ENCODE results near the gene OGFR.
A peak's percentile ranks its signal among the peaks of the same experiment; 100 is the strongest.

OGFR gene

DNA sequence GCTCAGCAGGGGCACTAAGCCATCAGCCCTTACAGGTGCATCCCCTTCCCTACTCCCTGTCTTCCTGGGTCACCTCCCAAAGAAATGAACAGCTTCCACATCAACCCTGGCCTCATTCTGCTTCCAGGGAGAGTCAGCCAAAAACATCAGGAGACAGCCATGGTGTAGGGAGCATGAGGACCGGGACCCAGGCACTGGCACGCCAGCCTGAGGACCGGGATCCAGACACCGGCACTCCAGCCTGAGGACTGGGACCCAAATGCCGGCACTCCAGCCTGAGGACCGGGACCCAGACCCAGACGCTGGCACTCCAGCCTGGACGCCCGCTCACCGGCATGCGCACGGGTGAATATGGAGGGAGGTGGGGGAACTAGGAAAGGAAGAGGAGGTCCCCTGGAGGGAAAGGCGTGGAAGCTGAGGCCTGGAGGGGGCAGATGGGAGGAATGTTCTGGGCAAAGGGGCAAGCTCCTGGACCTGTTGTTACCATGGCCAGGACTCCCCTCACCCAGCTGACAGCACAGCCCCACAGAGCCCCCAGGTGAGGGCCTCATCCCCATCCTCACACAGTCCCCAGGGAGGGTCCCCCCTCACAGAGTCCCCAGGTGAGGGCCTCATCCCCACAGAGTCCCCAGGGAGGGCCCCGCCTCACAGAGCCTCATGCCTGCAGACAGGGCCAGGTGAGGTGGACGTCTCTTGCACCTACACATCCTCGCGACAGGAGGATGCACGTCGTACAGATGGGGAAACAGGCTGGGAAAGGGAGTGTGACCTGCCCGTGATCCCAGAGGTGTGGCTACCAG lies 34.3 kb upstream of the OGFR start:
- DNase-seq, result no peak

GRCh38 chr20:62770916-62771315 lies 33.7 kb upstream of the OGFR start:
- no peak for DNase-seq

- DNase-seq, result no peak
Observed at GRCh38 chr20:62771396-62772102, 33.1 kb upstream of the OGFR start.

DNA sequence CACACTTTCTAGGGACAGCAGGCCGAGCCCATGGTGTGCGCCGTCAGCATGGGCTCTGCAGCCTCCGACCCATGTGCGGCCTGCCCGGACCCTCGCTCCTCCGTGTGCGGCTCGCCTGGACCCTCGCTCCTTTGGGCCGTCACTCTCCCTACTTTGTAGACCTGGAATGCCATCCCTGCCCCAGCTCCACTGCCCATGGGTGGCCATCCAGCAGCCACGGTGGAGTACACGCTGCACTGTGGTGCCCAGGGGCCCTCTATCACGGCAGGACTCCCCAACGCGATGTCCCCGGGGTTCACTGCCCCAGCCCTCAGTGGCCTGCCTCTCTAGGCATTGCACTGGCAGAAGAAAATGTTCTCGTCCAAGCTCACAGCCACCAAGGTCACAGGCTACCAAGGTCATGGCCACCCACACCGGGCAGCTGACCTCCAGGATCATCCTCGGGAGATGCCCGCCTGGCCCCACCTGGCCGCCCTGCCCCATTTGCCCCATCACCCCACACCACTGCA lies 32.5 kb upstream of the OGFR start:
- no peak for DNase-seq

DNA sequence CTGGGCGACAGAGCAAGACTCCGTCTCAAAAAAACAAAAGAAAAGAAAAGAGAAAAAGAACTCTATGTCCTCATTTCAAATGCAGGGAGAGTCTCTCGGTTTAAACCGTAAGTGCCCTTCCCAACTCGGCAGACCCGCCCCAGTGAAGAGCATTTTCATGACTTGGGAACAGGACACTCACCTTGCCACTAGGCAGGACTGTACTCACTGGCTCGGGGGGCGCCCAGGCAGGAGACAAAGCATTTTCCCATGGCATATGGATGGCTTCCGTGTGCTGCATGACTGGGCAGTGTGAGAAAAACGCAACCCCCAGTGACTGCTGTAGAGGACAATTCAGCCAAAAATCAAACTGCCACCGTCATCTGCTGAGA lies 32.0 kb upstream of the OGFR start:
- DNase-seq, result no peak

DNA sequence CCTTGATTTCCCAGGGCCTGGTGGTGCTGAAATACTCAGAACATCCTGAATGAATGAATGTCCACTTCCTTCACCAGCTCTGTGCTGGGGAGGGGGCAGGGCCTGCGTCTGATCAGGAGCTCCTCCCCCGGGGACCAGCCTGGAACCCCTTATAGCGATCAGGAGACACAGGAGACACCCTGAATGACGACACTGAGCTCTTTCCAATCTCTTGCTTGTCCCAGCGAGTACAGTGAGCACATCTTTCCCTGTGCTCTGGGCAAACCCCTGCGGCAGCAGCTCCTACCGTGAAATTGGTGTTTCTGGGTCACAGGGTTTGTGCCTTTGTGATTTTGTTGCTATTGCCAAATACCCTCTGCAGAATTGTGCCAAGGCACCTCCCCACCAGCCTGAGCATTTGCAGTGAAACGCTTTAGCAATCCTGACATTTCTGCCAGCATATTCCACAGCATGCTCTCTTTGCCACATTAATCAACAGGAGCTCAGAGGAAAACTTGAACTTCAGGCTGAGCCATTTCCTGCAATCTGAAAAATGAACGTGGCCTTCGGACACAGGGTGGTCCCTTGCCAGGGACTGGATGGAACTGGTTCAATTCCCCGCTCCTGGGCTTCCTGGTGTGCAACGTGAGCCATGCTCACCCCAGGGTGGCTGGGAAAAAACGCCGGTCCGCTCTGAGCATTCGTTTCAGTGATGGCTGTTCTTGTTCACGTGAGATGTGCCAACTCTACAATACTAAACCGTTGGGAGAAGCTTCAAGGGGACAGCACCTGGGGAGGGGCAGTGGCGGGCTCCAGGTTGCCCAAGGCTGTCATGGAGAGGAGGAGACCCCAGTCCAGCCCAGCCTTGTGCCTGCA lies 31.4 kb upstream of the OGFR start:
- DNase-seq, result peak in 4 of 14 donors; percentile 18 to 60 (median 30)

DNA sequence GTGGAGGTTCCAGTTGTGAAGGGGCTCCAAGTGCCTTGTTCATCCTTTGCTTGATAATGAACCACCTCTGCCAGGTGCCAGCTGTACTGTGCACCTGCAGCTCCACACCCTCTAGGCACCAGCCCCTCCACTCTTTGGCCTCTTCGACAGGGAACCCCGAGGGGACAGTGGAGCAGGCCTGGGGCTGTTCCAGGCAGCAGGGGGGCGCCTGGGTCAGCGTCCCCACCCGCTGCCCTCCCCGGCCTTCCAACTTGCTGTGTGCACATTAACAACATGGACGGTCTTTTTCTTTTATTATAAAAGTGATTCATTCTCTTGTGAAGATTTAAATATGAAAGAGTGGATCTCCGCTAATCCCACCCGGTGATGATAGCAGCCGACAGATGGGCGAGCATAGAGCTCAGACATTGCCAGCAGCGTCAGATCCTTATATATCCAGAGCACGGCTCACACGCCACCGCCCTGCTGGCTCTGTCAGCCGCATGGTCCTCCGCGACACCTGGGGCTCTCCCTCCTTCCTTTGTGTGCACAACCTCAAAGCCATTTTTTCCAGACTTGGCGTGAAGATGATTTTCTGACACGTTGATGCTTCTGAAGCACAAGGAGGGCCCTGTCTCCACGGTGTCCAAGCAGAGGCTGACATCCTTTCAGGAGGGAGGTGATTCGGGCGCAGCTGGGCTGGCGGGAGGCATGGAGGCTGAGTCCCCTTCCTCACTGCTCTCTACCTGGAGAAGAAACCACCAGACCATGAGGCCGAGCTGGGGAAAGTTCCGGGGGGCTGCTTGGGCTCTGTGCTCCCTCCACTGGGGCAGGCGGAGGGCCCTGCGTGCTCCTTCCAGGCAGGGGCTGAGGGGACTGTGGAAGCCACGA lies 30.6 kb upstream of the OGFR start:
- DNase-seq, result peak in 1 of 14 donors; percentile 19

DNA sequence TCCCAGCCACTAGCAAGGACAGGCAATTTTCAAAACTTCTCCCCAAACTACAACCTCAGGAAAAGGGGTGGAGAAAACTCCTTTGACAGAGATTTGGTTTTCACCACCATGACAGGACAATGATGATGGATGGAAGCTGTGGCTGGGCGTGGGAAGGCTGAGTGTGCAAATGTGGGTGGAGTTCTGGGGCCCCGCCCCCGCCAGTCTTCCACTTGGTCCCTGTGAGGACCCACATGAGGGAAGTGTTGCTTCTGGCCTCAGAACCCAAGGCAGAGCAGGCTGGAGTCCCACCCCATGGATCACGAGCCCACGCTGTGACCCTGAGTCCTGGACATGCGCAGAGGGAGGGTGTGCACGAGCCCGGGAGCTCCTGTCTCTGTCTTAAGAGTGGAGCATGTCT lies 29.9 kb upstream of the OGFR start:
- DNase-seq, result no peak

GRCh38 chr20:62775206-62775605 lies 29.4 kb upstream of the OGFR start:
- DNase-seq, result no peak

- no peak for DNase-seq
Observed at GRCh38 chr20:62776035-62776691, 28.5 kb upstream of the OGFR start.

DNA sequence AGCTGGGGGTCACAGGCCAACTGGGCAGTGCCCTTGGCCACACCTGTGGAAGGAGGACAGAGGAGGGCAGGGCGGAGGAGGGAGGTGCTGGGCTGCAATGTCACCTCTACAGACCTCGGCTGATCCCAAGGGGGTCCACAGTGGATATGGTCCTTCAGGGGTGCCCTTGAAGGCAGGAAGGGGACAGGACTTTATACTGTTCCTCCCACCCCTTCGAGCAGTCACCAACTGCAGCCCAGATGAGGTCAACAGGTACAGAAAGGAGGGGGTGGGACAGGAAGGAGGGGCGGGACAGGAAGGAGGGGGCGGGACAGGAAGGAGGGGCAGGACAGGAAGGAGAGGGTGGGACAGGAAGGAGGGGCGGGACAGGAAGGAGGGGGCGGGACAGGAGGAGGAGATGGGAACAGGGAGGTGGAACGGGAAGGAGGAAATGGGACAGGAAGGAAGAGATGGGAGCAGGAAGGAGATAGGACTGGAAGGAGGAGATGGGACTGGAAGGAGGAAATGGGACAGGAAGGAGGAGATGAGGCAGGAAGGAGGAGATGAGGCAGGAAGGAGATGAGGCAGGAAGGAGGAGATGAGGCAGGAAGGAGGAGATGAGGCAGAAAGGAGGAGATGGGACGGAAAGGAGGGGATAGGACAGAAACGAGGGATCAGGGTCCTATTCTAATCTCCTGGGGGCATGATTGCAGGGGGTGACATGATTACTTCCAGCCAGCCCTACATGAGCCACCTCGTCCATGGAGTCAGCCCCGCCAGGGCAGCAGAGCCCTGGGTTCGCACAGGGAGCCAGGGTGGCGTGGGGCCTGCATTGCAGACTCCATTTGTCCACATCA lies 27.7 kb upstream of the OGFR start:
- DNase-seq, result no peak

- peak in 1 of 14 donors; percentile 83 for DNase-seq
Observed at GRCh38 chr20:62777528-62777830, 27.2 kb upstream of the OGFR start.

DNA sequence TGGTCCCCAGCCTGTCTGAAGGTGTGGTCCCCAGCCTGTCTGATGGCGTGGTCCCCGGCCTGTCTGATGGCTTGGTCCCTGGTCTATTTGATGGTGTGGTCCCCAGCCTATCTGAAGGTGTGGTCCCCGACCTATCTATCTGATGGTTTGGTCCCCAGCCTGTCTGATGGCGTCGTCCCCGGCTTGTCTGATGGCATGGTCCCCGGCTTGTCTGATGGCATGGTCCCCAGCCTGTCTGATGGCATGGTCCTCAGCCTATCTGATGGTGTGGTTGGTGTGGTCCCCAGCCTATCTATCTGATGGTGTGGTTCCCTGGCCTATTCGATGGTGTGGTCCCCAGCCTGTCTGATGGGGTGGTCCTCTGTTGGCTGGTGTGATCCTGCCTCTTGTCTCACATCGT lies 26.6 kb upstream of the OGFR start:
- DNase-seq, result no peak

DNA sequence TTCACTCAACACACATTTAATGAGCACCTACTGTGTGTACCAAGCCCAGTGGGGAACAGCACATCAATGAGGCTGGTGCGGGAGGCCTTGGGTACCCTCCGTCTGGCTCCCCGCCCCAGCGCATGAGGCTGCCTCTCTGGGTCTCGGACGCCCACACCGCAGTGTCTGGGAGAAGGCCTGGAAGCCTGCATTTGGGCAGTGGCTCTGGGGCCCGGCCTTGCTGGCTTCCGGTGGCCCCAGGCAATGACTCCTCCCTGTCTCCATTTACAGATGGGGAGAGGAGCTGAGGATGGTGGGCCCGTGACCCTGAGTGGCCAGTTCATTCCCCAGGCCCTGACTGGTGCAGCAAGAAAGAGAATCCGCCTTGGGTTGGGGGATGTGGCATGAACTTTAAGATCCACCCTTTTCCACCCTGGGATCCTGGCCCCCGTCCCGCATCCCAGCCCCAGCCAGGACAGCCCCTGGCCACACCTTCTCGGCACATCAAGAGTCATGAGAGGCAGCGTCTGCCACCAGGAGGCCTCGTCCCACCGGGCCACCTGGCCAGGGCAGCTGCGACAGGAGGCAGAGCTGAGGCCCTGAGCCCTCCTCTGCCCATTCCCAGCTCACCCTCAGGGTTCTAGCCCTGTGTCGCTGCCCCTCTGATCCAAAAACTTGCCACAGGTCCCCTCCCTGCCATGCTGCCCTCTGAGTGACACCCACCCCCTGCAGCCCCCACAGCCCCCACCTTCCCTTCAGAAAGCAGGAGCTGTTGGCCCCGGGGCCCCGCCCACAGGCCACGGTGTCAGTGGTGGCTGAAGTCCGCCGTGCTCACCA lies 25.8 kb upstream of the OGFR start:
- no peak for DNase-seq

DNA sequence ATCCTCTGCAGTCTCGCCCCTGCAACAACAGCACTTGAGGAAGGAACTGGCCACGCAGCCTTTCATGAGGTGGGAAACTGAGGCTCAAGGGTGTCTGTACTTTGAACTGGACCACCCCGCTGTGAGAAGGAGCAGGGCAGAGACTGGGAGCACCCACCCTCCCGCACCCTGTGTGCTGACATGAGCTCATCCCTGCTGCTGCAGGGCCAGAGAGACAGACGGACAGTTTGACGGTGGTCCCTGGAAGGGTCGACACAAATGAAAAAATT lies 25.3 kb upstream of the OGFR start:
- DNase-seq, result no peak

DNA sequence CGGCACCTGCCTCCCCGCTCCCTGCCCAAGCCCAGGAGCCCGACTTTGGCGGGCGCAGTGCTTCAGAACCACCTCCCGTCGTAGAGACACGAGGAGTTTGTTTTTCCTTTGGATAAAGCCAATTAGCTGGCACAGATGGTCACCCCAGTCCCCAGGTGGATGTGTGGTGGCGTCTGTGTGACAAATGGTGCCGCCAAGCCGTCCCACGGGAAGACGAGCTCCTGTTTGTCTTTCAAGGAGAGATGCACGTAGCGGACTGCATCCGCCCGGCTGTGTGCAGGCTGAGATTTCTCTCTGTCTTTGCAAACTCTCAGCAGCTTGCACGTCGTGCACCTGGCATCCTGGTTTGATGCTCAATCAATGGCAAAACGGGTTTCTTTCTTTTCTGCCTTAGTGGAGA lies 24.4 kb upstream of the OGFR start:
- DNase-seq, result peak in 1 of 14 donors; percentile 59

- peak in 1 of 14 donors; percentile 18 for DNase-seq
Observed at GRCh38 chr20:62780696-62781095, 23.9 kb upstream of the OGFR start.

GRCh38 chr20:62782149-62782892 lies 22.3 kb upstream of the OGFR start:
- DNase-seq, result no peak

- DNase-seq, result no peak
Observed at GRCh38 chr20:62782893-62783278, 21.7 kb upstream of the OGFR start.

Data from C1 segment of cervical spinal cord (tissue), 14 donors.